DMS53 treated with DMSO at 0.1 percent for 48 hours (cell line): ENCODE measurements around the gene TSSK3.

Source experiments
- DNase-seq: peaks from one replicate; lab custom pipeline; 2025; ENCODE audit not compliant: unreplicated experiment; lab: John Stamatoyannopoulos, UW

TSSK3 gene

DNA sequence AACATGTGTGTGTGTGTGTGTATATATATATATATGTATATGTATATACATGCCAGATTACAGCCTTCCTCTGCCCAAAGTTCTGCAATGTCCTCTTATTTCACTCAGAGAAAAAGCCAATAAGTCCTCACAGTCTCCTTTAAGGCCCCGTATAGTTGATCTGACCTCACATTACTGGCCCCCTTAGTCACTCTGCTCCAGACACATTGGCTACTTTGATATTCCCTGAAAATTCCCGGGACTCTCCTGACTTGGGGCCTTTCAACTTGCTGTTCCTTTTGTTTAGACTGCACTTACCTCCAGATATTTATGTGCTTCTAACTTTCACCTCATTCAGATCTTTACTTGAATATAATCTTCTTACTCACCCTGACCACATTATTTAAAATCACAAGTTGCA, 36.1 kb downstream of the TSSK3 start:
- DNase-seq, result no peak

DNA sequence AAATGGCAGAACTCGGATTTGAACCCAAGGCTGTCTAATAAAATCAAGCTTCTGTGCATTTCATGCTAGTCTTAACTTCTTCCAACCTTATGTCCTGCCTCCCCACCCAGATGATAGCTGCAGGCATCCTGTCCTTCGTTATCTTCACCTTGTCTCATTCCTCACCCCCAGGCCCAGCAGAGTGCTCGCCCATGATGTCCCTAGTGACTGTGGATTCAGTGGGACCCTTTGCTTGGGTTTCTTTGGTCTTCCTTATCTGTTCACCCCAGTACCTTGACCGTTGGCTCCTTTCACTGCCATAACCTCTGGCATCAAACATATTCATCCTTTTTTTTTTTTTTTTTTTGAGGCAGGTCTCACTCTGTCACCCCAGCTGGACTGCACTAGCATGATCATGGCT, 37.5 kb downstream of the TSSK3 start:
- DNase-seq, result no peak

DNA sequence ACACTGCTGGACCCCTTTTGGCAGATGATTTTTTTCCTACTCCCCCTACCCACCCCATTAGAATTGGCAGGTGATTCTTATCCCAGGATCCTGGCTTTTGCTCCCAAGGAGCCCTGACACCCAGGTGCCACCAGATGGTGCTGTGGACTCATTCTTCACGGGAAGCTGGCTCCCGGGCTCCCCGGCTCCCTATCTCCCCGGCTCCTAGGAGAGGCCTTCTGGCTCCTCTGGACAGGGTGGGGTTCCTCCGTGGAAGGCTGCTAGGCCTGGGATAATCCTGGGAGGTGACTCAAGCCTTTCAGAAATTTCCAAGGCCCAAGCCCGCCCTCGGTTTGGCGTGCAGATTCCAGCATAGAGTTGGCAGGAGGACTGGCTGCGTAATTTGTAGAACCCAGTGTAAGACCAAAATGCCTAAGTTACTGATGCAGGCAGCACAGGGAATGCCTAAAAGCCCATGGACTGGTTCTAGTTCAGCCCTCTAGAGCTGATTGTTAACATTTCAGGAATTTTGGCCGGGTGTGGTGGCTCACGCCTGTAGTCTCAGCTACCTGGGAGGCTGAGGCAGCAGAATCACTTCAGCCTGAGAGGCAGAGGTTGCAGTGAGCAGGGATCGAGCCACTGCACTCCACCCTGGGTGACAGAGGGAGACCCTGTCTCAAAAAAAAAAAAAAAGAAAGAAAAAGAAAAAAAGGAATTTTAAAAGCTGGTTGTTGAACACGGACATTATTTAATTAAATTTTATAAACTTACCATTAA, 38.7 kb downstream of the TSSK3 start:
- DNase-seq, result peak; percentile 65

DNA sequence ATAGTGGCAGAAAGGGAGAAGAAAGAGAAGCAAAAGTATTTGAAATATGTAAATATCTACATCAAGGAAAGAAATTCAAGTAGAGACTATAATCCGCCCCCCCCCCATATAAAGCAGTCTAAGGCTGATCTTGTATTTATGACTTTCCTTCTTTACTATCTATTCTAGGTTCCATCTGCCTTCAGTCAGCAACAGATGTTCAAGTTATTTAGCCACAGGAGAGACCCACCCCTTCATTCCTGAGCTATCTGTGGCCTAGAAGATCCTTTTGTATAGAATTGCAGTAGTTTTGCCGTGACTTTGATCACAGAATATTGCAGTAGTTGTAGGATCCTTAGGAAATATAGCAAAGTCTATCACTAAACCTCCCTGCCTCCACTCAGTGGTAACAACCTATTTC, 42.6 kb downstream of the TSSK3 start:
- no peak for DNase-seq

DNA sequence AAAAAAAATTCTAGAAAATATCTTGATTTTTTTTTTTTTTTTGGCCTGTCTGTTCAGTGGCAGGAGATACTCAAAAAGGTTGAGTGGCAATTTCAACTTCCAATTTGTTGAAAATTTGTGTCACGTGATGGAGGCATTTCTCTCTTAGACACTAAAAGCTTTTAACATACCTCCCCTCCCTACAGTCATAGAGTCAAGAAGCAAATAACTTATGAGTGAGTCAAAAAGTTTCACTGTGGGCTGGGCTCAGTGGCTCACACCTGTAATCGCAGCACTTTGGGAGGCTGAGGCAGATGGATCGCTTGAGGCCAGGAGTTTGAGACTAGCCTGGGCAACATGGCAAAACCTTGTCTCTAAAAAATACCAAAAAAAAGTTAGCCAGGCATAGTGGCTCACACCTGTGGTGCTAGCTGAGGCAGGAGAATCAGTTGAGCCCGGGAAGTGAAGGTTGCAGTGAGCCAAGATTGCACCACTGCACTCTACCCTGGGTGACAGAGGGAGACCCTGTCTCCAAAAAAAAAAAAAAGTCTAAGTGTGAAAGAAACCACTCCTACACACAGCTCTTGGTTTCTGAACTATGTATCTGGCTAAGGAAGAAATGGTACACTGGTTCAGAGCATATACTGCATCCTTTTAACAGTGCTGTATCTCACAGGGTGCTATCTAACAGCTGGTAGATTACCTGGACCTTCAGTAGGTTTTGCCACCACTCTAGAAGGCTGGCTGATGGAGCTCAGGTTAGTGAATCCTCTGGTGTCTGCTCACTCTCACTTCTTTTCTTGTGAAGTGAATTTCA, 43.5 kb downstream of the TSSK3 start:
- no peak for DNase-seq

DNA sequence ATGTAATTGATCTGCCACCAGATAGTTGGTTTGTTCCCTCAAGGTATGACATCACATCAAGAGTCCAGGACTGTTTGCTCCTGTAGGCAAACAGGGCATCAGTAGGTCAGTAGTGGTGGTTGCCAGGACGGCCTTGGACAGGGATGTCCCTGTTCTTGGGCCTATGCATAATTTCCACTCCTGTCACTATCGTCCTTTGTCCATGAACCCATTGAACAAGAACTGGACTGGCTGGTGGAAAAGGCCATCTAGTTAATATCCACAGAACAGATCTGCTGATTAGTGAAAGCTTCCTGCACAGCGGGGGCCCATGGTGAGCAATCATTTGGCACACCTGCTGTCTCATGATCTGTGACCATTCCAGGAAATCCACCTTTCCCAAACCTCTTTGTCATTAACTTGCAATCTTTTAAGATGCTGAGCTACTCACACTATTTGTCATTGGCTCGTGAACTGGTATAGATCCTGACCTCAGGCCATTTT, 44.3 kb downstream of the TSSK3 start:
- DNase-seq, result no peak

DNA sequence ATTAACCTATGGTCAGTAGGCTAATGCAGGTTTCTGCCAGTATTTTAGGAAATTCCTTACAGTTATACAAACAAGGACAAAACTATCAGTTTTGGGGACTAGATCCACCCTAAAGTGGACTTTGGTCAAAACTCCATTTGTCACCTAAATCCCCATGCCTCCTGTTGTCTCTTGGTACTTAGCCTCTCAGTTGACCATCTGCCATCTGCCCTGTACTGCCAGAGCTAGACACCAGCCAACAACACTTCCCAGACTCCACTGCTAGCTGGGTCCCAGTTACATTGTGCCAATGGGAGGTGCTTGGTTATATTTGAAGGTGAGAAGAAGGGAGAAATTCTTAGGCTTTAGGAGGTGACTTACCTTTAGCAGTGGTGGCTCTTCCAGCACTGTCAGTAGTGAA, 48.9 kb downstream of the TSSK3 start:
- DNase-seq, result no peak

DNA sequence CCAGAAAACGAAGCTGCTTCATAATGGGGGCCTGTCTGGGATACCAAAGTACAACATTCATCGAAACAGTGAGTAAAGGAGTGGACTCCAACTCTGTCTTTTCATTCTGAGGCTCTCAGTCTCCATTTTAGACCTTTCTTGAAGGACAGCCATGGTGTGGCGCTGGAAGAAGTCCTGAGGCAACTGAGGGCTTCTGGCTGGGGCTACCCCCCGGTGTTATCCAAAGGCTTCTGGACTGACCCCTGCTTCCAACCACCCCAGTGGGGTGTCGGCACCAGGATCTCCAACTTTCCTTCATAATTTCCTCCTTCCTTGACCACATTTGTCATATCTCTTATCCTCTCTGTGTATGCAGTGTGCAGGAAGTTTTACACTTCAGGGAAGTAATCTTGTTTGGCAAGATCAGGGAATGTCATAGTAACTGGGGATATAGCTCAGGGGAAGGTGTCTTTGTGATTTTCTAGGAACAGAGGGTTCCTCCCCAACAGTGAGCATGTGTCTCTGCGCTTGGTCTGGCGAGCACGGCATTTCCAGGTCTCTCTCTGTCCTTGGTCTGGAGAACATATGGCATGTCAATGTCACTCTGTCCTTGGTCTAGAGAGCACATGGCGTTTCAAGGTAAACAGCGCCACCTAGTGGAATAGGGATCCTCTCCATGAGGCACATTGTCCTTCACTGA, 51.3 kb downstream of the TSSK3 start:
- DNase-seq, result peak; percentile 78
